VCaP (cell line): ENCODE measurements around the gene UTP18.

Experiments used
- H3K27ac ChIP-seq: fragments of 450-650 bp; 2 replicates; pipeline ENCODE4 v1.5.1; 2017
- CTCF ChIP-seq: fragments of 450-650 bp; conservative IDR thresholded peaks from 2 replicates; pipeline ENCODE4 v1.5.1; 2017; ENCODE audit warnings: mild to moderate bottlenecking, moderate library complexity

Gene UTP18

GRCh38 chr17:51342257-51342656 is 81.9 kb downstream of the UTP18 start:
- no peak for TF ChIP-seq CTCF
- no peak overlapping the region for H3K27ac ChIP-seq

GRCh38 chr17:51344532-51344931 is 84.2 kb downstream of the UTP18 start:
- no peak for TF ChIP-seq CTCF
- no peak overlapping the region for H3K27ac ChIP-seq

GRCh38 chr17:51346218-51346982 is 86.1 kb downstream of the UTP18 start:
- TF ChIP-seq CTCF, result no peak
- H3K27ac ChIP-seq, result no peak overlapping the region
